H9 (cell line): ENCODE measurements around the gene PEMT. TPM values are rescaled to one million over a fixed set of nuclear protein-coding genes. Genes with fewer than 3 reads are reported as not detected.

ENCODE experiments used
- DNase-seq: peaks from one replicate; pipeline ENCODE4 v3.0.0-alpha.2; 2017
- H2AFZ ChIP-seq: one replicate; pipeline ENCODE4 v1.6.1; 2013; ENCODE audit warnings: mild to moderate bottlenecking, low read length, control low read depth, moderate library complexity
- H2AK5ac ChIP-seq: 2 replicates; pipeline ENCODE4 v1.6.1; 2013; ENCODE audit warnings: low read length, control low read depth, mixed read lengths; ENCODE audit not compliant: insufficient read length
- H2BK120ac ChIP-seq: one replicate; pipeline ENCODE4 v1.6.1; 2013; ENCODE audit warnings: low read depth, mild to moderate bottlenecking, low read length, control low read depth, inconsistent platforms; ENCODE audit not compliant: poor library complexity, severe bottlenecking
- H2BK12ac ChIP-seq: 2 replicates; pipeline ENCODE4 v1.6.1; 2013; ENCODE audit warnings: low read length, control low read depth, mixed read lengths, low read depth; ENCODE audit not compliant: insufficient read length
- H2BK15ac ChIP-seq: 2 replicates; pipeline ENCODE4 v1.6.1; 2013; ENCODE audit warnings: low read depth, low read length, control low read depth
- H2BK20ac ChIP-seq: one replicate; pipeline ENCODE4 v1.6.1; 2013; ENCODE audit warnings: low read depth, mild to moderate bottlenecking, low read length, control low read depth, inconsistent platforms; ENCODE audit not compliant: poor library complexity, severe bottlenecking
- H2BK5ac ChIP-seq: 2 replicates; pipeline ENCODE4 v1.6.1; 2013; ENCODE audit warnings: low read length, control low read depth, mixed read lengths; ENCODE audit not compliant: insufficient read length
- H3K14ac ChIP-seq: 2 replicates; pipeline ENCODE4 v1.6.1; 2013; ENCODE audit warnings: low read length, control low read depth; ENCODE audit not compliant: insufficient read depth
- H3K18ac ChIP-seq: 2 replicates; pipeline ENCODE4 v1.6.1; 2013; ENCODE audit warnings: low read depth, mild to moderate bottlenecking, mixed read lengths, low read length, control low read depth; ENCODE audit not compliant: insufficient read length
- H3K23ac ChIP-seq: 2 replicates; pipeline ENCODE4 v1.6.1; 2013; ENCODE audit warnings: low read length, control low read depth, mixed read lengths, low read depth; ENCODE audit not compliant: insufficient read length
- H3K23me2 ChIP-seq: 2 replicates; pipeline ENCODE4 v1.6.1; 2013; ENCODE audit warnings: low read depth, mild to moderate bottlenecking, mixed read lengths, low read length, control low read depth; ENCODE audit not compliant: insufficient read length, poor library complexity, severe bottlenecking
- H3K27ac ChIP-seq: 2 replicates; pipeline ENCODE4 v1.5.1; 2013; ENCODE audit warnings: low read length, control low read depth, mixed read lengths, low read depth; ENCODE audit not compliant: insufficient read length
- H3K27me3 ChIP-seq: 2 replicates; pipeline ENCODE4 v1.6.1; 2013; ENCODE audit warnings: low read length, control low read depth, inconsistent platforms; ENCODE audit not compliant: insufficient read depth
- H3K4ac ChIP-seq: 2 replicates; pipeline ENCODE4 v1.6.1; 2013; ENCODE audit warnings: low read depth, mild to moderate bottlenecking, control low read depth, inconsistent platforms, low read length, moderate library complexity
- H3K4me1 ChIP-seq: 2 replicates; pipeline ENCODE4 v1.6.1; 2013; ENCODE audit warnings: low read length, control low read depth, inconsistent platforms; ENCODE audit not compliant: insufficient read depth
- H3K4me2 ChIP-seq: 2 replicates; pipeline ENCODE4 v1.6.1; 2013; ENCODE audit warnings: low read length, control low read depth, mixed read lengths; ENCODE audit not compliant: insufficient read length, insufficient read depth
- H3K56ac ChIP-seq: 2 replicates; pipeline ENCODE4 v1.6.1; 2013; ENCODE audit warnings: low read depth, mild to moderate bottlenecking, mixed read lengths, low read length, control low read depth; ENCODE audit not compliant: insufficient read length
- H3K79me1 ChIP-seq: 2 replicates; pipeline ENCODE4 v1.6.1; 2013; ENCODE audit warnings: low read depth, mild to moderate bottlenecking, moderate library complexity, low read length, control low read depth, inconsistent platforms; ENCODE audit not compliant: insufficient read depth, poor library complexity, severe bottlenecking
- H3K79me2 ChIP-seq: 2 replicates; pipeline ENCODE4 v1.6.1; 2013; ENCODE audit warnings: low read length, control low read depth, inconsistent platforms; ENCODE audit not compliant: insufficient read depth
- H3K9ac ChIP-seq: 2 replicates; pipeline ENCODE4 v1.6.1; 2013; ENCODE audit warnings: low read length, control low read depth, mixed read lengths; ENCODE audit not compliant: insufficient read length; ENCODE audit errors: extremely low read depth
- H3K9me3 ChIP-seq: one replicate; pipeline ENCODE4 v1.6.1; 2013; ENCODE audit warnings: low read depth, low read length, inconsistent platforms; ENCODE audit not compliant: control insufficient read depth
- H3T11ph ChIP-seq: one replicate; pipeline ENCODE4 v1.6.1; 2013; ENCODE audit warnings: mild to moderate bottlenecking, low read length, control low read depth, inconsistent platforms
- H4K20me1 ChIP-seq: one replicate; pipeline ENCODE4 v1.6.1; 2013; ENCODE audit not compliant: control insufficient read depth, insufficient read length, insufficient read depth
- H4K5ac ChIP-seq: 2 replicates; pipeline ENCODE4 v1.6.1; 2013; ENCODE audit warnings: low read depth, mild to moderate bottlenecking, mixed read lengths, low read length, control low read depth; ENCODE audit not compliant: insufficient read length
- H4K8ac ChIP-seq: replicated peaks from 2 replicates; pipeline ENCODE4 v1.6.1; 2013; ENCODE audit warnings: low read length, control low read depth, mixed read lengths, low read depth; ENCODE audit not compliant: insufficient read length
- H4K91ac ChIP-seq: 2 replicates; pipeline ENCODE4 v1.6.1; 2013; ENCODE audit warnings: low read depth, mild to moderate bottlenecking, moderate library complexity, mixed read lengths, low read length, control low read depth; ENCODE audit not compliant: insufficient read length
- H3K27ac Mint-ChIP-seq, 3 experiments: 2 replicates in 2 of 3; 3 replicates in 1 of 3; pipeline ENCODE4 v1.8.0; 2020 to 2021; ENCODE audit warnings: mixed read lengths in 3 of 3, mild to moderate bottlenecking in 1 of 3, moderate library complexity in 1 of 3
- H3K27me3 Mint-ChIP-seq: 2 replicates; pipeline ENCODE4 v1.8.0; 2021; ENCODE audit warnings: low read depth, mild to moderate bottlenecking, moderate library complexity, mixed read lengths
- H3K36me3 Mint-ChIP-seq, 3 experiments: 2 replicates in 2 of 3; 3 replicates in 1 of 3; pipeline ENCODE4 v1.8.0; 2020 to 2021; ENCODE audit warnings: low read depth in 3 of 3, mixed read lengths in 3 of 3; ENCODE audit not compliant: insufficient read depth in 1 of 3
- H3K4me1 Mint-ChIP-seq, 2 experiments: 2 replicates each; pipeline ENCODE4 v1.8.0; 2020; ENCODE audit warnings: mixed read lengths in 2 of 2
- H3K4me3 Mint-ChIP-seq, 2 experiments: 2 replicates in 1 of 2; 3 replicates in 1 of 2; pipeline ENCODE4 v1.8.0; 2020 to 2021; ENCODE audit warnings: mild to moderate bottlenecking in 2 of 2, mixed read lengths in 2 of 2, moderate library complexity in 1 of 2
- H3K9me3 Mint-ChIP-seq, 2 experiments: 2 replicates in 1 of 2; 3 replicates in 1 of 2; pipeline ENCODE4 v1.8.0; 2020; ENCODE audit warnings: mild to moderate bottlenecking in 2 of 2, mixed read lengths in 2 of 2, moderate library complexity in 1 of 2
- CTCF ChIP-seq: fragments of 200-600 bp; sonication (generic); conservative IDR thresholded peaks from 3 replicates; pipeline ENCODE4 v1.8.0; 2021; ENCODE audit warnings: antibody characterized with exemption, mild to moderate bottlenecking
- WGBS: extraction: QIAGEN DNeasy Blood & Tissue Kit; methylation state at CpG from one replicate; pipeline ENCODE4 v1.1.7; 2013; ENCODE audit warnings: missing lambda C conversion rate, low lambda C conversion rate, mixed read lengths; ENCODE audit not compliant: insufficient read length; ENCODE audit errors: extremely low coverage; 5-methylcytosine and 5-hydroxymethylcytosine counted together
- total RNA-seq: library from RNA; stranded (reverse); gene quantifications from 2 replicates; pipeline ENCODE4 v1.2.1, GENCODE V29; 2021

PEMT gene
- total RNA-seq, 1 experiment from 2014 or later, result 63.2 TPM

- no peaks in the 10 kb centered on the region for H3K9me3 Mint-ChIP-seq
- H3K23me2 ChIP-seq, result no peaks in the 10 kb centered on the region
- H2BK120ac ChIP-seq, result no peak overlapping the region
- no peaks in the 10 kb centered on the region for H3K27me3 Mint-ChIP-seq
- no peak overlapping the region for H4K91ac ChIP-seq
- peaks cover 4% of the 10 kb centered on the region; the same call in 1 of the 2 replicates for H3K4me1 ChIP-seq
- H4K8ac ChIP-seq, result no peak overlapping the region
- H2BK20ac ChIP-seq, result no peak overlapping the region
- no peak overlapping the region for H3K27ac ChIP-seq
- no peak overlapping the region for H3K4ac ChIP-seq
- no peak overlapping the region for H2AFZ ChIP-seq
- no peak overlapping the region for H3K27ac Mint-ChIP-seq
- no peak overlapping the region for H3K18ac ChIP-seq
- WGBS, result no CpG with 5 or more reads among the region's 15 CpGs
- H3K4me2 ChIP-seq, result no peak overlapping the region
- H4K20me1 ChIP-seq, result no peaks in the 10 kb centered on the region
- DNase-seq, result no peak
- H3K79me2 ChIP-seq, result no peaks in the 10 kb centered on the region
- no peak for TF ChIP-seq CTCF
- no peak overlapping the region for H3K4me3 Mint-ChIP-seq
- H2BK12ac ChIP-seq, result no peak overlapping the region
- H3K79me1 ChIP-seq, result no peaks in the 10 kb centered on the region
- no peak overlapping the region for H4K5ac ChIP-seq
- no peak overlapping the region for H3T11ph ChIP-seq
- H3K9ac ChIP-seq, result no peak overlapping the region
- peaks cover 0 to 4% (median 0%) of the 10 kb centered on the region in 3 experiments; a peak in 2 of 7 replicates for H3K36me3 Mint-ChIP-seq
- no peak overlapping the region for H2AK5ac ChIP-seq
- H2BK15ac ChIP-seq, result no peak overlapping the region
- peaks cover 34 to 37% of the 10 kb centered on the region in 2 experiments for H3K4me1 Mint-ChIP-seq
- no peak overlapping the region for H3K23ac ChIP-seq
- no peak overlapping the region for H3K56ac ChIP-seq
- H3K14ac ChIP-seq, result no peak overlapping the region; the same call in 1 of the 2 replicates
- H2BK5ac ChIP-seq, result no peak overlapping the region
- no peaks in the 10 kb centered on the region for H3K9me3 ChIP-seq
- no peaks in the 10 kb centered on the region for H3K27me3 ChIP-seq
These were observed 73.5 kb downstream of the PEMT start for GRCh38 chr17:17518014-17518413.
